RWPE2 (cell line): ENCODE measurements around the gene DPF1.
A peak's percentile ranks its signal among the peaks of the same experiment; 100 is the strongest.
"Not testable (repeated sequence)": the region's sequence is repeated elsewhere in the genome, so short reads cannot be mapped to it uniquely, and the experiment has no call there.

Experiments used
- ATAC-seq: fragments of 200-7000 bp; cut with Tn5 transposase; 3 replicates; pipeline ENCODE4 v1.9.1; 2021; ENCODE audit warnings: low read depth
- DNase-seq: peaks from one replicate; pipeline ENCODE4 v3.0.0-alpha.2; 2020; ENCODE audit warnings: low spot score
- H3K27ac ChIP-seq: fragments of 450-650 bp; 2 replicates; pipeline ENCODE4 v1.5.1; 2017; ENCODE audit warnings: mild to moderate bottlenecking; ENCODE audit not compliant: poor library complexity, severe bottlenecking
- H3K27me3 ChIP-seq: fragments of 250-450 bp; sonication (Bioruptor Pico); 2 replicates; pipeline ENCODE4 v1.5.1; 2021; ENCODE audit warnings: mild to moderate bottlenecking, moderate library complexity; ENCODE audit not compliant: insufficient read depth, poor library complexity, severe bottlenecking
- H3K36me3 ChIP-seq: fragments of 250-450 bp; sonication (Bioruptor Pico); 2 replicates; pipeline ENCODE4 v1.5.1; 2020; ENCODE audit warnings: low read depth, mild to moderate bottlenecking, moderate library complexity
- H3K4me1 ChIP-seq: fragments of 250-450 bp; sonication (Bioruptor Pico); 2 replicates; pipeline ENCODE4 v1.5.1; 2021; ENCODE audit warnings: mild to moderate bottlenecking, moderate library complexity; ENCODE audit not compliant: insufficient read depth, poor library complexity, severe bottlenecking
- H3K4me3 ChIP-seq: fragments of 250-450 bp; sonication (Bioruptor Pico); 2 replicates; pipeline ENCODE4 v1.5.1; 2021; ENCODE audit warnings: mild to moderate bottlenecking, moderate library complexity; ENCODE audit not compliant: severe bottlenecking
- H3K9me3 ChIP-seq: fragments of 250-450 bp; sonication (Bioruptor Pico); 2 replicates; pipeline ENCODE4 v1.5.1; 2021; ENCODE audit warnings: mild to moderate bottlenecking, moderate library complexity; ENCODE audit not compliant: severe bottlenecking
- TF ChIP-seq, protein P1 (sequence below): fragments of 450-650 bp; IDR thresholded peaks from one replicate; pipeline ENCODE4 v1.5.1; 2017; ENCODE audit warnings: mild to moderate bottlenecking, moderate library complexity; ENCODE audit not compliant: poor library complexity, severe bottlenecking

DPF1 gene

DNA sequence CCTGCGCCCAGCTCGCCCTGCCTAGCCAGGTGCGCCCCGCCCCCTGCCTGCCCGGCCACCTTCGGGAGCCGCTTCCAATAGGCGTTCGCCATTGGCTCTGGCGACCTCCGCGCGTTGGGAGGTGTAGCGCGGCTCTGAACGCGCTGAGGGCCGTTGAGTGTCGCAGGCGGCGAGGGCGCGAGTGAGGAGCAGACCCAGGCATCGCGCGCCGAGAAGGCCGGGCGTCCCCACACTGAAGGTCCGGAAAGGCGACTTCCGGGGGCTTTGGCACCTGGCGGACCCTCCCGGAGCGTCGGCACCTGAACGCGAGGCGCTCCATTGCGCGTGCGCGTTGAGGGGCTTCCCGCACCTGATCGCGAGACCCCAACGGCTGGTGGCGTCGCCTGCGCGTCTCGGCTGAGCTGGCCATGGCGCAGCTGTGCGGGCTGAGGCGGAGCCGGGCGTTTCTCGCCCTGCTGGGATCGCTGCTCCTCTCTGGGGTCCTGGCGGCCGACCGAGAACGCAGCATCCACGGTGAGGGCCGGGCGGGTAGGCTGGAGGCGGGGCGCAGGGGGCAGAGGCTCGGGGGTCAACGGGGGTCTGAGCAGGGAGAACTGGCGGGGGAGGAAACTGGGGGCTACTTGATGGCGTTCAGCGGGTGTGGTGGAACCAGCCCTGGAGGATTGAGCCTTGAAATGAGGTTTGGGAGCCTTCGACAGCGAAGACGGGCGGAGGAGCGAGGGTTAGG is 40.6 kb upstream of the DPF1 start, which contains the start of gene SPINT2:
Gene SPINT2, plus strand, starts transcription at position 88 of the 727 bp plus-strand sequence. Its CDS starts 320 bp downstream, at position 408.
- Histone ChIP-seq H3K27ac (peak within 1 kb of the TSS; percentile 87), H3K4me3 (peak within 1 kb of the TSS; percentile 68), H3K9me3 (no peaks in the 10 kb centered on the region), H3K4me1 (peaks cover 26% of the 10 kb centered on the region), H3K36me3 (no peaks in the 10 kb centered on the region; the same call in 1 of the 2 replicates), H3K27me3 (no peaks in the 10 kb centered on the region)
- ATAC-seq (peak; percentile 73), DNase-seq (peak; percentile 96)
- TF ChIP-seq, protein P1, sequence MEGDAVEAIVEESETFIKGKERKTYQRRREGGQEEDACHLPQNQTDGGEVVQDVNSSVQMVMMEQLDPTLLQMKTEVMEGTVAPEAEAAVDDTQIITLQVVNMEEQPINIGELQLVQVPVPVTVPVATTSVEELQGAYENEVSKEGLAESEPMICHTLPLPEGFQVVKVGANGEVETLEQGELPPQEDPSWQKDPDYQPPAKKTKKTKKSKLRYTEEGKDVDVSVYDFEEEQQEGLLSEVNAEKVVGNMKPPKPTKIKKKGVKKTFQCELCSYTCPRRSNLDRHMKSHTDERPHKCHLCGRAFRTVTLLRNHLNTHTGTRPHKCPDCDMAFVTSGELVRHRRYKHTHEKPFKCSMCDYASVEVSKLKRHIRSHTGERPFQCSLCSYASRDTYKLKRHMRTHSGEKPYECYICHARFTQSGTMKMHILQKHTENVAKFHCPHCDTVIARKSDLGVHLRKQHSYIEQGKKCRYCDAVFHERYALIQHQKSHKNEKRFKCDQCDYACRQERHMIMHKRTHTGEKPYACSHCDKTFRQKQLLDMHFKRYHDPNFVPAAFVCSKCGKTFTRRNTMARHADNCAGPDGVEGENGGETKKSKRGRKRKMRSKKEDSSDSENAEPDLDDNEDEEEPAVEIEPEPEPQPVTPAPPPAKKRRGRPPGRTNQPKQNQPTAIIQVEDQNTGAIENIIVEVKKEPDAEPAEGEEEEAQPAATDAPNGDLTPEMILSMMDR: no peak

DNA sequence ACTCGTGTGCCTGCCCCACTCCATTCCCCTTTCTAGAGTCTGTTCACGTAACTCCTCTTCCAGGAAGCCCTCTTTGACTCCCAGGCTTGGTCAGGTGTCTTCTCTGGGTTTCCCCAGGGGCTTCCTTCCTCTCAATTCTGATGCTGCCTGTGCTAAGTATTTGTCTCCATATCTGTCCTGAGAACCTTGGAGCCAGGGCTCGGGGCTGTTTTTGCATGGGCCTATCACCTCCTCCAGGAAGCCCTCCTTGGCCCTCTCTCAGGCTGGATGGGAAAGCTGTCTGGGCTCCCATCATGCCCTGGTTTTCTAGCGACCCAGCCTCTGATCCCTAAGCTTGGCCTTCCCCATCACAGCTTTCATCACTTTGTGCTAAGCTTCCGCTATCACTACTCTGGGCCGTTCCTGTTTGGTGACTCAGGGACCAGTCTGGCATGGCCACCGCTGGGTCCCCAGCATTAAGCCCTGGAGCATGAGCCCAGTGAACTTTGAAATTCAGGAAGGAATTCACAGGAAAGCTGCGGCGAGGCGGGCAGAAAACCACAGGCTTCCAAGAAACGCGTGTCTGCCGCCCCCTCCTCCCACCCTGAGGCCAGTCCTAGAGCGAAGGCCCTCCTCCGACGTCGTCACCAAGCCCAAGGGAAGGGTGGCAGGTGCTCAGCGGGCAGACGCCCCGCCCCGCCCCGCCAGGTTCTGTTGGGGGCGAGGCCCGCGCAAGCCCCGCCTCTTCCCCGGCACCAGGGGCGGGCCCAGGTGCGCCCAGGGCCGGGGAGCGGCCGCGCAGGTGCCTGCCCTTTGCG is 39.9 kb upstream of the DPF1 start:
- Histone ChIP-seq H3K27me3 (no peaks in the 10 kb centered on the region), H3K36me3 (no peaks in the 10 kb centered on the region), H3K9me3 (no peaks in the 10 kb centered on the region), H3K4me1 (peaks cover 26% of the 10 kb centered on the region), H3K27ac (peak overlapping the region; percentile 87), H3K4me3 (peak overlapping the region; percentile 68)
- no peak for DNase-seq
- TF ChIP-seq, protein P1: no peak
- peak; percentile 3 for ATAC-seq

DNA sequence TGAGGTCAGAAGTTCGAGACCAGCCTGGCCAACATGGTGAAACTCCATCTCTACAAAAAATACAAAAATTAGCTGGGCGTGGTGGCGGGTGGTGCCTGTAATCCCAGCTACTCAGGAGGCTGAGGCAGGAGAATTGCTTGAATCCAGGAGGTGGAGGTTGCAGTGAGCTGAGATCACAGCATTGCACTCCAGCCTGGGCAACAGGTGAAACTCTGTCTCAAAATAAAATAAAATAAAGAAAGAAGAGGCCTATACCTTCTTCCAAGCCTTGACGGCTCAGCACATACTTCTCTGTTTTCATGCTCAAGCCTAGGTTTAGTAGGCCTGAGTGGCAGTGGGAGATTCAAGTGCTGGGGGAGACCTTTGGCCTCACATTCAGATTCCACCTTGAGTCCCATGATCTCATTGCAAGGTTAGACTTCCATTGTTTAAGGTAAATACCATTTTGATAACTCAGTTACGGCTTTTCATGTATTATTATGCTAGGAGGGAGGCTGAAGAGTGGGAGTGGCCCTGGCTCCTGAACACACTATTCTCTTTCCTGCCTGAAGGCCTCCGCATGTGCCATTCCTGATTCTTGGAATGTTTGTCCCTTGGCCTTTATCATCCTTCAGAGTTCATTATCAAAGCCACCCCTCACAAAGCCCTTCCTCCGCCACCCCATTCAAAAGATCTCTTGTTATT is 38.7 kb upstream of the DPF1 start:
- ATAC-seq (peak; percentile 4; the same call in 1 of the 3 replicates), DNase-seq (no peak)
- Histone ChIP-seq H3K27me3 (no peaks in the 10 kb centered on the region), H3K4me3 (no peak overlapping the region), H3K4me1 (peaks cover 22% of the 10 kb centered on the region), H3K9me3 (no peaks in the 10 kb centered on the region), H3K36me3 (no peaks in the 10 kb centered on the region), H3K27ac (peak overlapping the region; percentile 87)
- TF ChIP-seq, protein P1: no peak

DNA sequence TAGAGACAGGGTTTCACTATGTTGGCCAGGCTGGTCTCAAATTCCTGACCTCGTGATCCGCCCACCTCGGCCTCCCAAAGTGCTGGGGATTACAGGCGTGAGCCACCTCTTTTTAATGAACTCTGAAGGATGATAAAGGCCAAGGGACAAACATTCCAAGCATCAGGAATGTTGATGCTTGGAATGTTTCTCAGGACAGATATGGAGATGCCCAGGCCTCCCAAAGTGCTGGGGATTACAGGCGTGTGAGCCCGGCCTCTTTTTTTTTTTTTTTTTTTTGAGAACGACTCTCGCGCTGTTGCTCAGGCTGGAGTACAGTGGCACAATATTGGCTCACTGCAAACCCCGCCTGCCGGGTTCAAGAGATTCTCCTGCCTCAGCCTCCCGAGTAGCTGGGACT is 37.9 kb upstream of the DPF1 start:
- H3K9me3 ChIP-seq, DNase-seq, H3K27me3 ChIP-seq, ATAC-seq, H3K36me3 ChIP-seq, H3K4me3 ChIP-seq: not testable (repeated sequence)
- Histone ChIP-seq H3K27ac (peak overlapping the region; percentile 87), H3K4me1 (peaks cover 16% of the 10 kb centered on the region)

DNA sequence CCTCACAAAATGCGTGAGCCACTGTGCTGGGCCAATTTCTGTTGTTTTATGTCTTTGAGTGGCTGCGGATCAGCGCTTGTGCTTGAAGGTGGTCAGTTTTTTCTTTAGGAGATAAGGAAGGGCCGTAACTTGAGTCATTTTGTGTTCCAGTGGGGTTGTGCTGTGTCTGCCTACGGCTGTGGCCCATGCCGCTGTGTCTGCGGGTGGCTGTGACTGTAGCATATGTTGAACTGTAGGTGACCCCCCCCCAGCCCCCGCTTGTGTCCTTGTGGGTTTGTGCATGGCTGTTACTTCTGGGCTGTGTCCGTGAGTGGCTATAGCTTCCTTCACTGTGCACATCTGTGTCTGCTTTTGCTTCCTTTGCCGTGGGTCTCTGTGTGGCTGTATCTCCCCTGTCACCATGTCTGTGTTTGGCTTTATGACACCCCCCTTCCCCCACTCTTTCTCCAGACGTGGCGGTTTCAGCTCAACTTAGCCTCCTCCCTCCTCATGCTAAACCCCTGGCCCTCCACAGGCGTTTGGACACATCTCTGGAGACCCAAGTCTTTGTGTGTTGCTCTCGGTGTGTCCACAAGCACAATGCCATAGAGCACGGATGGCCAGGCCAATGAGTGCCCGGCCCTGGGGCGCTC is 31.5 kb upstream of the DPF1 start:
- TF ChIP-seq, protein P1: no peak
- ATAC-seq: no peak
- Histone ChIP-seq H3K36me3 (no peaks in the 10 kb centered on the region), H3K27me3 (no peaks in the 10 kb centered on the region), H3K4me3 (no peak overlapping the region), H3K27ac (no peak overlapping the region), H3K9me3 (no peaks in the 10 kb centered on the region), H3K4me1 (peaks cover 10% of the 10 kb centered on the region)
- no peak for DNase-seq
